ENCODE measurements around the gene GUK1. TPM values are rescaled to one million over a fixed set of nuclear protein-coding genes. Genes with fewer than 3 reads are reported as not detected.

The GUK1 gene
- total RNA-seq, 1 donor from 2014 or later, result 299 TPM

- H3K27ac ChIP-seq, result no peak overlapping the region
- no peak overlapping the region for H3K4me3 ChIP-seq
- intact Hi-C loops (cut with DNase I), result no loop called here
- no peak for DNase-seq (ENCODE audit: extremely low spot score in 2 of 2)
- no peaks in the 10 kb centered on the region for H3K36me3 ChIP-seq
- H3K27me3 ChIP-seq, result no peaks in the 10 kb centered on the region
- peaks cover 9% of the 10 kb centered on the region for H3K4me1 ChIP-seq
- no peaks in the 10 kb centered on the region for H3K9me3 ChIP-seq
- TF ChIP-seq CTCF (IDR thresholded peaks at IDR 0.05) (no peak), POLR2A (IDR thresholded peaks at IDR 0.05) (no peak), POLR2AphosphoS5 (IDR thresholded peaks at IDR 0.05; ENCODE audit: insufficient read depth in 1 of 2, low read depth in 1 of 2) (no peak)
Measured at GRCh38 chr1:228117335-228117734, 22.7 kb upstream of the GUK1 start.

- TF ChIP-seq POLR2AphosphoS5 (IDR thresholded peaks at IDR 0.05; ENCODE audit: insufficient read depth in 1 of 2, low read depth in 1 of 2), result no peak
- no peak for TF ChIP-seq POLR2A (IDR thresholded peaks at IDR 0.05)
- no peak for TF ChIP-seq CTCF (IDR thresholded peaks at IDR 0.05)
- H3K36me3 ChIP-seq, result no peaks in the 10 kb centered on the region
- intact Hi-C loops (cut with DNase I), result no loop called here
- H3K9me3 ChIP-seq, result no peaks in the 10 kb centered on the region
- no peak overlapping the region for H3K27ac ChIP-seq
- H3K27me3 ChIP-seq, result no peaks in the 10 kb centered on the region
- H3K4me1 ChIP-seq, result peaks cover 9% of the 10 kb centered on the region
- no peak for DNase-seq (ENCODE audit: extremely low spot score in 2 of 2)
- H3K4me3 ChIP-seq, result no peak overlapping the region
Measured at GRCh38 chr1:228118040-228118439, 22.0 kb upstream of the GUK1 start.

- Histone ChIP-seq H3K4me1 (peaks cover 9% of the 10 kb centered on the region), H3K27me3 (no peaks in the 10 kb centered on the region), H3K36me3 (no peaks in the 10 kb centered on the region), H3K9me3 (no peaks in the 10 kb centered on the region), H3K27ac (peak overlapping the region; percentile 46), H3K4me3 (no peak overlapping the region)
- intact Hi-C loops (cut with DNase I), result no loop called here
- no peak for DNase-seq (ENCODE audit: extremely low spot score in 2 of 2)
- no peak for TF ChIP-seq CTCF (IDR thresholded peaks at IDR 0.05)
- TF ChIP-seq POLR2A (IDR thresholded peaks at IDR 0.05), result no peak
- no peak for TF ChIP-seq POLR2AphosphoS5 (IDR thresholded peaks at IDR 0.05; ENCODE audit: insufficient read depth in 1 of 2, low read depth in 1 of 2)
Measured at GRCh38 chr1:228120351-228120750, 19.7 kb upstream of the GUK1 start.

GRCh38 chr1:228120857-228121489 is 19.1 kb upstream of the GUK1 start:
- Histone ChIP-seq H3K27ac (no peak overlapping the region), H3K9me3 (no peaks in the 10 kb centered on the region), H3K27me3 (no peaks in the 10 kb centered on the region), H3K4me3 (no peak overlapping the region), H3K4me1 (peaks cover 9% of the 10 kb centered on the region), H3K36me3 (no peaks in the 10 kb centered on the region)
- TF ChIP-seq POLR2AphosphoS5 (IDR thresholded peaks at IDR 0.05; ENCODE audit: insufficient read depth in 1 of 2, low read depth in 1 of 2) (no peak), POLR2A (IDR thresholded peaks at IDR 0.05) (no peak), CTCF (IDR thresholded peaks at IDR 0.05) (no peak)
- intact Hi-C loops (cut with DNase I), result no loop called here
- no peak for DNase-seq (ENCODE audit: extremely low spot score in 2 of 2)

GRCh38 chr1:228122921-228123441 is 17.1 kb upstream of the GUK1 start:
- DNase-seq (ENCODE audit: extremely low spot score in 2 of 2), result no peak
- Histone ChIP-seq H3K4me1 (peaks cover 9% of the 10 kb centered on the region), H3K36me3 (no peaks in the 10 kb centered on the region), H3K27me3 (no peaks in the 10 kb centered on the region), H3K27ac (no peak overlapping the region), H3K4me3 (no peak overlapping the region), H3K9me3 (no peaks in the 10 kb centered on the region)
- intact Hi-C loops (cut with DNase I), result no loop called here
- TF ChIP-seq POLR2A (IDR thresholded peaks at IDR 0.05) (no peak), POLR2AphosphoS5 (IDR thresholded peaks at IDR 0.05; ENCODE audit: insufficient read depth in 1 of 2, low read depth in 1 of 2) (no peak), CTCF (IDR thresholded peaks at IDR 0.05) (no peak)

All from vagina (tissue), 2 donors.